ENCODE data around the gene SMARCA5.

GRCh38 chr4:143531380-143531779 lies 17.9 kb downstream of the SMARCA5 start:
- no peak for TF ChIP-seq REST (IDR thresholded peaks at IDR 0.05)
- no peak for TF ChIP-seq MAX (IDR thresholded peaks at IDR 0.05)
- TF ChIP-seq FOXA1 (IDR thresholded peaks at IDR 0.05): no peak
- TF ChIP-seq CTCF (IDR thresholded peaks at IDR 0.05; ENCODE audit: low read depth, low read length, missing input control): peak; percentile 10
- no peak for TF ChIP-seq YY1 (IDR thresholded peaks at IDR 0.05)
- no peak for TF ChIP-seq GABPA (IDR thresholded peaks at IDR 0.05 in 1 of 2, conservative IDR thresholded peaks at IDR 0.05 in 1 of 2)
- TF ChIP-seq JUND (IDR thresholded peaks at IDR 0.05): no peak

Data from liver (tissue), 3 donors.